ENCODE measurements around the gene EMC9. TPM values are rescaled to one million over a fixed set of nuclear protein-coding genes. Genes with fewer than 3 reads are reported as not detected.
A peak's percentile ranks its signal among the peaks of the same experiment; 100 is the strongest.

EMC9 gene
- total and polyA plus RNA-seq, 10 of the 15 experiments (the other 5 are each of a cell fraction or from before 2014, with no cell fraction given), result 15.3 to 60.5 (median 30.3) TPM

GRCh38 chr14:24189460-24189859, 48.1 kb upstream of the EMC9 start:
- Histone ChIP-seq H3K4me2 (ENCODE audit: control insufficient read depth, insufficient read depth) (peak overlapping the region; percentile 78), H3K27me3 (replicated peaks in 1 of 2; ENCODE audit: control insufficient read depth in 2 of 2, insufficient read depth in 2 of 2, low read length in 1 of 2) (no peaks in the 10 kb centered on the region), H3K36me3 (ENCODE audit: control insufficient read depth in 2 of 2, insufficient read depth in 2 of 2, low read length in 1 of 2) (peaks cover 12 to 19% of the 10 kb centered on the region in 2 experiments), H3K9me3 (replicated peaks; ENCODE audit: control insufficient read depth, insufficient read depth, low read length) (no peaks in the 10 kb centered on the region), H3K4me1 (ENCODE audit: control insufficient read depth, insufficient read depth, low read length) (peaks cover 4% of the 10 kb centered on the region; the same call in 1 of the 2 replicates), H3K9ac (ENCODE audit: control insufficient read depth, insufficient read depth, low read length) (no peak overlapping the region), H3K79me2 (ENCODE audit: control insufficient read depth, insufficient read depth, low read length) (peaks cover 28% of the 10 kb centered on the region), H2AFZ (ENCODE audit: control insufficient read depth, low read depth, low read length) (no peak overlapping the region), H3K4me3 (no peak overlapping the region), H4K20me1 (ENCODE audit: control insufficient read depth, insufficient read depth) (no peaks in the 10 kb centered on the region), H3K27ac (ENCODE audit: control insufficient read depth, insufficient read depth) (peak overlapping the region; percentile 17; the same call in 1 of the 2 replicates)
- intact Hi-C loops (cut with micrococcal nuclease; ENCODE audit: unreplicated experiment) (loop anchor here (2.0 kb wide), 1 partner anchor 107 kb away; no protein-coding TSS in a partner anchor), in situ Hi-C loops (cut with MboI) (no loop called here)
- FAIRE-seq, result no peak
- BruUV-seq (replicated peaks), result no TSS peak
- DNase-seq (ENCODE audit: low read depth, low spot score), result no peak
- over 99% methylated on average over 9 of the region's 9 CpGs for WGBS (ENCODE audit: insufficient coverage, insufficient replicate concordance, low lambda C conversion rate, missing lambda C conversion rate)
- RAD21 ChIA-PET (ENCODE audit: unreplicated experiment), result interaction anchor here (0.6 to 2.8 kb wide), 12 partner anchors 24 to 132 kb away, joined by 3 to 13 read pairs (median 4); partner anchors contain the start of genes CHMP4A, CIDEB, DCAF11 and DHRS1
- CTCF ChIA-PET, result interaction anchor here (0.6 to 2.2 kb wide), 8 partner anchors 14 to 1815 kb away, joined by 3 to 9 read pairs (median 6); partner anchors contain the start of genes CHMP4A, CIDEB, IRF9 and TINF2
- ATAC-seq, result no peak
- POLR2A ChIA-PET, result interaction anchor here (1.0 to 3.0 kb wide), 8 partner anchors 14 to 241 kb away, joined by 3 to 28 read pairs (median 6); partner anchors contain the start of genes CHMP4A, CIDEB, IRF9 and PSME2
- SMC1A ChIA-PET (ENCODE audit: uncharacterized antibody, unreplicated experiment), result interaction anchor here (0.9 to 1.5 kb wide), 5 partner anchors 28 to 119 kb away, joined by 3 to 11 read pairs (median 5); partner anchors contain the start of genes CIDEB, DCAF11, IRF9 and NRL
- no peak for TF ChIP-seq TCF7 (IDR thresholded peaks at IDR 0.05; ENCODE audit: borderline replicate concordance)
- no peak for TF ChIP-seq ZBTB40 (IDR thresholded peaks at IDR 0.05; ENCODE audit: borderline replicate concordance)
- no peak for TF ChIP-seq FOXK2 (IDR thresholded peaks at IDR 0.05)
- TF ChIP-seq TCF12 (IDR thresholded peaks at IDR 0.05; ENCODE audit: low read depth, low read length), result no peak
- no peak for TF ChIP-seq RB1 (IDR thresholded peaks at IDR 0.05; ENCODE audit: borderline replicate concordance)
- TF ChIP-seq SP1 (IDR thresholded peaks at IDR 0.05; ENCODE audit: low read depth, low read length), result no peak
- TF ChIP-seq KAT2A (conservative IDR thresholded peaks at IDR 0.05; ENCODE audit: control insufficient read depth, low read depth, low read length), result no peak
- no peak for TF ChIP-seq EP300 (IDR thresholded peaks at IDR 0.05; ENCODE audit: borderline replicate concordance in 1 of 2, control insufficient read depth in 1 of 2, low read depth in 2 of 2, low read length in 2 of 2)
- TF ChIP-seq ETV6 (conservative IDR thresholded peaks at IDR 0.05 in 1 of 2, IDR thresholded peaks at IDR 0.05 in 1 of 2; ENCODE audit: borderline replicate concordance in 1 of 2, low read depth in 1 of 2), result no peak
- TF ChIP-seq HDAC2 (IDR thresholded peaks at IDR 0.05), result no peak
- TF ChIP-seq KDM1A (IDR thresholded peaks at IDR 0.05; ENCODE audit: borderline replicate concordance), result no peak
- no peak for TF ChIP-seq SKIL (IDR thresholded peaks at IDR 0.05; ENCODE audit: low read depth, poor library complexity, severe bottlenecking)
- TF ChIP-seq POU2F2 (IDR thresholded peaks at IDR 0.05; ENCODE audit: borderline replicate concordance, low read depth, low read length), result no peak
- no peak for TF ChIP-seq ZNF24 (IDR thresholded peaks at IDR 0.05)
